ENCODE data around the gene ENOX2.
"Not testable (repeated sequence)": the region's sequence is repeated elsewhere in the genome, so short reads cannot be mapped to it uniquely, and the experiment has no call there.

ENOX2 gene

DNA sequence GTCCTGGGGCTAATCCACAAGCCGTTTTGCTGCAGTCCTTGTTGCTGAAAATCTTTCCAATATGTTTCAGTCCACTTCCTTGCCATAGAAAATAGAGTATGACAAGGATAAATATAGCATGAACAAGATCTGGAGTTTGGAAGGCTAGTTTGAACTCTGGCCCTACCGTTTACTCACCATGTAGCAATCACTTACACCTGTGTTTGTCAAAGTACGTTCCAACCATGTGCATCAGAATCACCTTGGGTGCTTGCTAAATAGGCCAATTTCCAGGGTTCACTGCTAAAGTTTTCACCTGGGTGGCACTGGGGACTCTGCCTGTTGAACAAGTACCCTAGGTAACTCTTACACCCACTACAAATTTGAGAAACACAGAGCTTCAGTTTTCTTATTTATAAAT is 188.9 kb downstream of the ENOX2 start:
- ChIA-PET POLR2A (no interaction called here), CTCF (no interaction called here)
- no peak for DNase-seq (ENCODE audit: extremely low spot score)
- TF ChIP-seq L3MBTL2 (conservative IDR thresholded peaks at IDR 0.05) (no peak), CTBP1 (IDR thresholded peaks at IDR 0.05; ENCODE audit: borderline replicate concordance) (no peak), ZNF384 (IDR thresholded peaks at IDR 0.05) (no peak), ELF4 (IDR thresholded peaks at IDR 0.05) (no peak), SP1 (IDR thresholded peaks at IDR 0.05) (no peak), NFRKB (IDR thresholded peaks at IDR 0.05) (no peak), FOXM1 (IDR thresholded peaks at IDR 0.05; ENCODE audit: borderline replicate concordance) (no peak), TARDBP (IDR thresholded peaks at IDR 0.05) (no peak), FOXK2 (IDR thresholded peaks at IDR 0.05) (no peak), FOXA1 (IDR thresholded peaks at IDR 0.05) (no peak), SUZ12 (IDR thresholded peaks at IDR 0.05) (no peak), LEF1 (IDR thresholded peaks at IDR 0.05; ENCODE audit: borderline replicate concordance) (no peak), BHLHE40 (IDR thresholded peaks at IDR 0.05; ENCODE audit: borderline replicate concordance) (no peak), ARNT (IDR thresholded peaks at IDR 0.05) (no peak), HDGF (IDR thresholded peaks at IDR 0.05; ENCODE audit: borderline replicate concordance) (no peak)
- TF ChIP-seq, protein P1, sequence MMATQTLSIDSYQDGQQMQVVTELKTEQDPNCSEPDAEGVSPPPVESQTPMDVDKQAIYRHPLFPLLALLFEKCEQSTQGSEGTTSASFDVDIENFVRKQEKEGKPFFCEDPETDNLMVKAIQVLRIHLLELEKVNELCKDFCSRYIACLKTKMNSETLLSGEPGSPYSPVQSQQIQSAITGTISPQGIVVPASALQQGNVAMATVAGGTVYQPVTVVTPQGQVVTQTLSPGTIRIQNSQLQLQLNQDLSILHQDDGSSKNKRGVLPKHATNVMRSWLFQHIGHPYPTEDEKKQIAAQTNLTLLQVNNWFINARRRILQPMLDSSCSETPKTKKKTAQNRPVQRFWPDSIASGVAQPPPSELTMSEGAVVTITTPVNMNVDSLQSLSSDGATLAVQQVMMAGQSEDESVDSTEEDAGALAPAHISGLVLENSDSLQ (IDR thresholded peaks at IDR 0.05), result no peak

DNA sequence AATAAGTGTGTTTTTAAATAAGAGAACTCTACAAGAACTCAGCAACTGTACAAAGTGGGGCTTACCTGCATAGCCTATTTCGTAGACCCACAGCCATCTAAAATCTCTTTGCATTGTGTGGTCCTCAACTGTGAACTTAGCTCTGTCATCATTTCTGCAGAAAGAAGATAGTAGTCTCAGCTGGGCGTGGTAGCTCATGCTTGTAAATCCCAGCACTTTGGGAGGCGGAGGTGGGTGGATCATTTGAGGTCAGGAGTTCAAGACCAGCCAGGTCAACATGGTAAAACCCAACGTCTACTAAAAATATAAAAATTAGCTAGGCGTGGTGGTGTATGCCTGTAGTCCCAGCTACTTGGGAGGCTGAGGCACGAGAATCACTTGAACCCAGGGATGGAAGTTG is 193.8 kb downstream of the ENOX2 start:
- POLR2A ChIA-PET; DNase-seq (ENCODE audit: extremely low spot score): not testable (repeated sequence)
- CTCF ChIA-PET, result interaction anchor here (0.6 to 1.1 kb wide), 2 partner anchors 133 to 1859 kb away, joined by 3 read pairs; no protein-coding TSS in a partner anchor

DNA sequence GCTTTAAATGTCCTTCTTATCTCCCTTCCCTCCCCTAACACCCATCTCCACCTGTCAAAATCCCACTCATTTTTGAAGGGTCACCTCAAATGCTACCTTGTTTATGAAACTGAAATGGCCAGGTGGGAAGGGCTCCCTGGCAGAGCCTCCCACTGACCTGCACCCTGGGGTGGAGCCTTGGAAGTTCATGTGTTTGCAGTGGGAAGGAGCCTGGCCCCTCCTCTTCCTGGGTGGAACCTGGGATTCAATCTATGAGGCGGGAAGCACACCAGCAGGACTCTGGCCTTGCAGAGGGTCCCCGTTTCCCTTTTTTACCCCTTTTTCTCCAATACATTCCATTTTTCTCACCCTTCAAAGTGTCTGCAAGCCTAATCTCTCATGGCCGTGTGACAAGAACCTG is 197.4 kb downstream of the ENOX2 start:
- ChIA-PET POLR2A (interaction anchor here (1.4 kb wide), 1 partner anchor 9 kb away, joined by 3 read pairs; no protein-coding TSS in a partner anchor), CTCF (no interaction called here)
- TF ChIP-seq FOXM1 (IDR thresholded peaks at IDR 0.05; ENCODE audit: borderline replicate concordance) (no peak), NFRKB (IDR thresholded peaks at IDR 0.05) (no peak), TARDBP (IDR thresholded peaks at IDR 0.05) (no peak), SP1 (IDR thresholded peaks at IDR 0.05) (no peak), ELF4 (IDR thresholded peaks at IDR 0.05) (no peak), FOXA1 (IDR thresholded peaks at IDR 0.05) (no peak), ARNT (IDR thresholded peaks at IDR 0.05) (no peak), BHLHE40 (IDR thresholded peaks at IDR 0.05; ENCODE audit: borderline replicate concordance) (no peak), HDGF (IDR thresholded peaks at IDR 0.05; ENCODE audit: borderline replicate concordance) (no peak), L3MBTL2 (conservative IDR thresholded peaks at IDR 0.05) (no peak)
- TF ChIP-seq, protein P1 (IDR thresholded peaks at IDR 0.05), result no peak
- no peak for DNase-seq (ENCODE audit: extremely low spot score)

DNA sequence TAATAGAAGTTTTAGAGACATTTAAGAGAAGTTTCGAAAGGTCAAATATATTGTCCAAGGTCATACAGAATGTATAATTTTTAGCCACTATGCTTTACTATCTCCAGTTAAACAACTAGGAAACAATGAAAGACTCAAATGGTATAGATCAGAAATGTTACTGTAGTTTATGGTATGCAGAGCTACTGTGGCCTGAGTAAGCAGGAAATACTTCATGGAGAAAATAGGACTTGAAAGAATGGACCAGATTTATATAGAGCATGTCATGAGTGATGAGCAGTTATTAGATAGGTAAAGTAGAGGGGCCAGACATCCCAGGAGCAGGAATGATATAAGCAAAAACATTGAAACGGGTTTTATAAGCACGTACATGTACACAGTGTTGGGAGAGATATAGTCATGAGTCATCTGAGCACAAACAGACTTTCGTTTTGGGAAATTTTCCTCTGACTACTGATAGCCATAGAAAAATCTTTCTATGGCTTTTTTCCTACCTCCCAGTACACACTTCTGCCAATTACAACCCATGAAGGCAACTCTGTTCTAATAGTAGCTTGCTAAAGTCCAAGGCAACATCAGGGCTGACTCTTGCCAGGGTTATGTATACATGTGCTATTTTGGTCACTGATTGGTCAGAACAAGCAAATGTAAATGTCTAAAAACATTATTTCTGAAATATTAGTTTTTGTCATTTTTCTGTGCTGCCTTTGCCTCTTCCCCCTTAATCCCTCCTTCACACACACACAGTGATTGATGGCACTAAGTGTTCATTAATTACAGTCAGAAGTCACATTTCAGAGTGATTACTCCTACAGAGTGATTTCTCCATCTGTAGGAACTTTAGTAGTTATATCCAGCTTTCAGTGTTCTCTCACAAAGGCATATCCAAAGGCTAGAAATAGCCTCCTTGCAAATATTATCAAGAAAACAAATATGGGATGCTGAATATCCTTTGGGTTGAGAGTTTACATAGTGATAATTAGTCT is 198.7 kb downstream of the ENOX2 start:
- no peak for TF ChIP-seq BHLHE40 (IDR thresholded peaks at IDR 0.05; ENCODE audit: borderline replicate concordance)
- TF ChIP-seq, protein P1 (IDR thresholded peaks at IDR 0.05), result peak; percentile 41
- ChIA-PET CTCF (no interaction called here), POLR2A (interaction anchor here (1.4 kb wide), 1 partner anchor 8 kb away, joined by 3 read pairs; no protein-coding TSS in a partner anchor)
- DNase-seq (ENCODE audit: extremely low spot score), result no peak

DNA sequence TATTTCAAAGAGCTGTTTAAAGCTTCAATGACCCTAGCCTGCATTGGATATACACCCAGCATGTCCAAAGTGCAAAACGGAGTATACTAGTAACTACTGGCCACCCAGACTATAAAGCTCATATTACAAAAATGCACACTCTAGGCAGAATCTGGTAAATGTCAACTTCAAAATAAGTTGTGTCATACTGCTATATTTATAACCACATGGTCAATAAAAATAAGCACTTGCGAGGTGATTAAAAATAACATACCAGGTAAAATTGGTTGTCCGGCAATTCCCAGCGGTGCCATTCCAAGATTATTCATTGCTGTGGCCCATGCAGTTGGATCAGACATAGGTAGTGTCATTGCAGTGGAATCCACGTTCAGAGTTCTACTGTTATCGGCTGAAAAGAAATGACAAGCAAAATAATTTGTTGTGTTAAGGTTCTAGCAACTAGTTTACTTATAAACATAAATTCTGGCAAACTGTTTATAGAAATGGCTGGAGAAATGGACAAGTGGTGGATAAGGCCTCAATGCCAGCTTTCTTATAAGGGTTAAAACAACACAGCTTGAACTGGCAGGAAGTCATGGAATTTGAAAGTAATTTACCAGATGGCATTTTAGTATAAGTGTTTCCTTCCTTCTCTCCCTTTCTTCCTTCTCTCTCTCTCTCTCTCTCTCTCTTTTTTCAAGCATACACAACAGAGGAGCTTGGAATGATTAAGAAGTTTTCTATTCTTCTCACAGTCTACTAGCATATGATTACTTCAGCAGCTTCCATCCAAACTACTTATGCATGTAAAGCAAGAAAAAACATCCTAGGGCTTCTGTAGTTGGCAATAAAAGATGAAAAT is 199.9 kb downstream of the ENOX2 start:
- peak; percentile 35 for DNase-seq (ENCODE audit: extremely low spot score)
- TF ChIP-seq ARNT (IDR thresholded peaks at IDR 0.05) (0 out of 2 replicates have a peak, but pooled peaks have one; percentile 45), TARDBP (IDR thresholded peaks at IDR 0.05) (no peak), FOXK2 (IDR thresholded peaks at IDR 0.05) (0 out of 2 replicates have a peak, but pooled peaks have one; percentile 34), L3MBTL2 (conservative IDR thresholded peaks at IDR 0.05) (0 out of 2 replicates have a peak, but pooled peaks have one; percentile 26), ZNF384 (IDR thresholded peaks at IDR 0.05) (no peak), LEF1 (IDR thresholded peaks at IDR 0.05; ENCODE audit: borderline replicate concordance) (0 out of 2 replicates have a peak, but pooled peaks have one; percentile 14), HDGF (IDR thresholded peaks at IDR 0.05; ENCODE audit: borderline replicate concordance) (no peak), SUZ12 (IDR thresholded peaks at IDR 0.05) (no peak), CTBP1 (IDR thresholded peaks at IDR 0.05; ENCODE audit: borderline replicate concordance) (peak; percentile 84), SP1 (IDR thresholded peaks at IDR 0.05) (no peak)
- TF ChIP-seq, protein P1 (IDR thresholded peaks at IDR 0.05), result peak; percentile 90
- CTCF ChIA-PET, result no interaction called here

More for the DNA sequence above, 199.9 kb downstream of the ENOX2 start:
- POLR2A ChIA-PET, result no interaction called here

Measured in HEK293T (cell line).